Heart left ventricle (tissue), 16 donors: ENCODE results near the gene VAMP1. TPM values are rescaled to one million over a fixed set of nuclear protein-coding genes. Genes with fewer than 3 reads are reported as not detected.

Source experiments
- ATAC-seq, 4 donors: fragments of 200-7000 bp; cut with Tn5 transposase; one replicate each; pipeline ENCODE4 v1.9.1; 2020 to 2022; ENCODE audit warnings: moderate library complexity in 4 of 4, mild to moderate bottlenecking in 3 of 4, moderate number of reproducible peaks in 1 of 4
- DNase-seq, 5 donors: peaks; one replicate each; pipeline ENCODE4 v3.0.0-alpha.2; 2020
- H3K27ac ChIP-seq, 12 donors: fragments of 200-600 bp; sonication (generic) in 4 of 12; one replicate each; pipeline versions ENCODE4 v1.5.0 to v1.8.0; 2016 to 2022; ENCODE audit warnings: mild to moderate bottlenecking in 2 of 12
- H3K27me3 ChIP-seq, 9 donors: fragments of 200-600 bp; sonication (generic) in 2 of 9; one replicate each; pipeline versions ENCODE4 v1.5.1 to v1.8.0; 2016 to 2022; ENCODE audit warnings: mild to moderate bottlenecking in 3 of 9
- H3K36me3 ChIP-seq, 9 donors: fragments of 200-600 bp; sonication (generic) in 2 of 9; one replicate each; pipeline versions ENCODE4 v1.5.0 to v1.8.0; 2018 to 2022; ENCODE audit warnings: mild to moderate bottlenecking in 2 of 9
- H3K4me1 ChIP-seq, 12 donors: fragments of 200-600 bp; sonication (generic) in 4 of 12; one replicate each; pipeline versions ENCODE4 v1.5.0 to v1.8.0; 2016 to 2022; ENCODE audit warnings: mild to moderate bottlenecking in 3 of 12
- H3K4me3 ChIP-seq, 12 donors: fragments of 200-600 bp; sonication (generic) in 4 of 12; one replicate each; pipeline versions ENCODE4 v1.5.0 to v1.8.0; 2017 to 2022; ENCODE audit warnings: mild to moderate bottlenecking in 9 of 12, moderate library complexity in 4 of 12
- H3K9me3 ChIP-seq, 12 donors: fragments of 200-600 bp; sonication (generic) in 4 of 12; one replicate each; pipeline versions ENCODE4 v1.5.0 to v1.8.0; 2016 to 2022; ENCODE audit warnings: mild to moderate bottlenecking in 1 of 12
- POLR2A ChIP-seq, 2 donors: fragments of 450-650 bp; IDR thresholded peaks; one replicate each; pipeline ENCODE4 v1.6.1; 2017; ENCODE audit warnings: antibody characterized with exemption in 2 of 2, mild to moderate bottlenecking in 2 of 2, moderate library complexity in 2 of 2
- WGBS, 4 donors: extraction: QIAGEN DNeasy Blood & Tissue Kit in 2 of 4; methylation state at CpG; one replicate each; pipeline versions ENCODE4 v1.1.5 to v1.1.7; 2013 to 2018; 5-methylcytosine and 5-hydroxymethylcytosine counted together
- intact Hi-C, 10 donors: fragments of 100-400 bp; cut with DNase I; formaldehyde crosslinking; loops; one replicate each; pipeline versions ENCODE4 v1.11.1 to v1.14.2; 2022
- polyA plus RNA-seq, 2 donors: library from polyadenylated mRNA; stranded (reverse); fragments of 200-250 nt; gene quantifications; one replicate each; pipeline ENCODE4 v1.2.3, GENCODE V29; 2013
- total RNA-seq, 9 donors: library from RNA; depleted of rRNA in 2 of 9; stranded (reverse); fragments of >200 nt in 2 of 9; fragmentation: NEBNext Ultra II Directional in 3 of 9; extraction: Animal tissue kit (Norgen Biotek cat#: 25700) in 3 of 9; gene quantifications; one replicate each; pipeline versions ENCODE4 v1.1.0 to v1.2.4, GENCODE V29; 2016 to 2023
- TF ChIP-seq, protein P1 (sequence below), 12 donors: fragments of 200-600 bp; sonication (generic) in 4 of 12; IDR thresholded peaks; one replicate each; pipeline versions ENCODE4 v1.5.0 to v1.8.0; 2018 to 2022; ENCODE audit warnings: antibody characterized with exemption in 12 of 12, mild to moderate bottlenecking in 5 of 12
- donor health status: ischemic (EF 13 %, LVEDD 7.1; RV severe dilation, severe dysfunction).
- donor health status: healthy with polysubstance abuse.
- donor health status: DM: no; HTN: yes; CAD: no.
- donor health status: DM: no; HTN: no; CAD: no.
- donor health status: ischemic (EF 25% LVEDD 6.9; RV normal size, moderate dysfunction).
- donor health status: ischemic (EF 25% LVEDD 5.7; RV mildly dilated, moderate dysfunction).
- donor health status: healthy.
- donor health status: DM: yes; HTN: yes; CAD: no.
- donor health status: ischemic (EF 35%, LVEDD 5.7; RV mildly dilated, moderate dysfunction).
- donor health status: nonischemic (EF 11% LVEDD 7.7; RV severe dilation, severe dysfunction).
- donor health status: DM: yes; HTN: yes; CAD: no.
- donor health status: PGD.
- donor health status: ischemic (EF 29% LVEDD 5.4; RV normal size, mild dysfunction).
- donor health status: nonischemic (EF 23%, LVEDD 6.1; RV moderate dilation, normal function).

Gene VAMP1
- total and polyA plus RNA-seq, 11 donors = 2.1 to 8.3 (median 3.4) TPM

DNA sequence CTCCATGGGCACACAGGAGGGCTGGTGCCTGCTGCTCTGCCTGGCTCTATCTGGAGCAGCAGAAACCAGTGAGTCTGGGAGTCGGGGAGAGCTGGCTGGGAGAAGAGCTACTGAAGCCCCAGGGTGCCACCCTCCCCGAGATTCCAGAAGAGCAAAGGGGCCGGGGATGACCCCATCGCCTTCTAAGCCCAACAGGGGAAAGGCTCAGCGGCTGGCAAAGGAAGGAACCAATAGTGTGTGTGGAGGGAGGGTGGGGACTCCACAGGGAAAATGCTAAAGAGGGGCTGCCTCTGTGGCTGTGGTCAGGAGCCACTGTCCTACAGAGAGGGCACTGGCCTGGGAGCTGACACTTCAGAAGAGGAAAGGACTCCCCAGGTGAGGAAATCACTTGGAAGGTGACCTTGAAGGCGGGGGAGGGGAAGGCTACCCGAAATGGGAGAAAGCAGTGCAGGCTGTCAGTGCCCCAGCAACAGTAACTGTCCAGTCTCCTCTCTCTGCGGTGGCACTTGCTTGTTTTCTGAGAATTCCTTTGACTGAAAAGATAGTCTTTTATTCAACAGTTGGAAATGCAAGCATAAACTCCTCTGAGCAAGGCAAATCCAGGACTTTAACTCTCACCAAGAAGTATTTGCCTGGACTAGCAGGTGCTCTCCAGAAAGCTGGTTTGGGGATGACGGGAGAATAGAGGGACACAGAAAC is 18.1 kb downstream of the VAMP1 start:
- peak in 4 of 5 donors; percentile 44 to 59 (median 52) for DNase-seq
- Histone ChIP-seq H3K4me3 (peak overlapping the region; percentile 40 to 99 (median 68)), H3K4me1 (peaks cover 0 to 42% (median 25%) of the 10 kb centered on the region in 12 donors), H3K36me3 (peaks cover 0 to 48% (median 42%) of the 10 kb centered on the region in 9 donors), H3K27ac (peak overlapping the region; percentile 90 to 100 (median 97)), H3K9me3 (no peaks in the 10 kb centered on the region), H3K27me3 (no peaks in the 10 kb centered on the region)
- WGBS, 4 donors = 10 to 17% (median 12%) methylated on average over 8 to 9 of the region's 9 CpGs
- ATAC-seq = peak; percentile 12 to 40 (median 35)
- no peak for TF ChIP-seq POLR2A (IDR thresholded peaks at IDR 0.05)
- TF ChIP-seq, protein P1, sequence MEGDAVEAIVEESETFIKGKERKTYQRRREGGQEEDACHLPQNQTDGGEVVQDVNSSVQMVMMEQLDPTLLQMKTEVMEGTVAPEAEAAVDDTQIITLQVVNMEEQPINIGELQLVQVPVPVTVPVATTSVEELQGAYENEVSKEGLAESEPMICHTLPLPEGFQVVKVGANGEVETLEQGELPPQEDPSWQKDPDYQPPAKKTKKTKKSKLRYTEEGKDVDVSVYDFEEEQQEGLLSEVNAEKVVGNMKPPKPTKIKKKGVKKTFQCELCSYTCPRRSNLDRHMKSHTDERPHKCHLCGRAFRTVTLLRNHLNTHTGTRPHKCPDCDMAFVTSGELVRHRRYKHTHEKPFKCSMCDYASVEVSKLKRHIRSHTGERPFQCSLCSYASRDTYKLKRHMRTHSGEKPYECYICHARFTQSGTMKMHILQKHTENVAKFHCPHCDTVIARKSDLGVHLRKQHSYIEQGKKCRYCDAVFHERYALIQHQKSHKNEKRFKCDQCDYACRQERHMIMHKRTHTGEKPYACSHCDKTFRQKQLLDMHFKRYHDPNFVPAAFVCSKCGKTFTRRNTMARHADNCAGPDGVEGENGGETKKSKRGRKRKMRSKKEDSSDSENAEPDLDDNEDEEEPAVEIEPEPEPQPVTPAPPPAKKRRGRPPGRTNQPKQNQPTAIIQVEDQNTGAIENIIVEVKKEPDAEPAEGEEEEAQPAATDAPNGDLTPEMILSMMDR (IDR thresholded peaks at IDR 0.05) = no peak
- intact Hi-C loops = loop anchor here in 1 of 10 donors (1.0 kb wide), 1 partner anchor 18 kb away; the partner anchor contains the start of gene VAMP1

DNA sequence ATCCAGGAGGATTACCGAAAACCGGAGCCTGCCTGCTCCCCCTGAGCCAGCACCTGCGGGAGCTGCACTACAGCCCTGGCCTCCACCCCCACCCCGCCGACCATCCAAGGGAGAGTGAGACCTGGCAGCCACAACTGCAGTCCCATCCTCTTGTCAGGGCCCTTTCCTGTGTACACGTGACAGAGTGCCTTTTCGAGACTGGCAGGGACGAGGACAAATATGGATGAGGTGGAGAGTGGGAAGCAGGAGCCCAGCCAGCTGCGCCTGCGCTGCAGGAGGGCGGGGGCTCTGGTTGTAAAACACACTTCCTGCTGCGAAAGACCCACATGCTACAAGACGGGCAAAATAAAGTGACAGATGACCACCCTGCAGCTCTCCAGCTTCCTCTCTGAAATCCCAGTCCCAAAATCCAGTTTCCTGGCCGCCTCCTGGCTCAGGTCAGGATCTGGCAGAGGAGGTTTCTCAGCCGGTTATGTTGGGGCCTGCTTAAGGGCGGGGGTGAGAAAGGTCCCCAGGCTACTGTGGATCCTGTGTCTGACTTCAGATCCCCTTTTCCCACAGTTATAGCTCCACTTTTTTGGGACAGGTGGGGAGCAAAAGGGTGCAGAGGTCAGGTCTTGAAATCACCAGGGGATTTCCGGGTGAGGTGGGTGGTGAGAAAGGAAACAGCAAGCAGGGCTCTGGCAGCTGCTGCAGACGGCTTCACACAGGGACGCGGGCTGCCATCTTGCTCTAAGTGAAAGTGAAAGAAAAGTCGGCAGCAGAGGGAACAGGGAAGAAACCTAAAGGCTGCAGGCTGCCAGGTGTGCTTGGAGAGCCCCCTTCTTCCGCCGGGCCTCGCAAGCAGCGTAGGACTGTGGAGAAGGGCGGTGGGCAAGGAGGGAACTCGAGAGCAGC is 18.9 kb downstream of the VAMP1 start, which contains the start of gene TAPBPL:
TAPBPL (plus strand) TSS at position 695 of the 897 bp plus-strand sequence. CDS start 207 bp downstream, outside the sequence.
- Histone ChIP-seq H3K27ac (peak within 1 kb of the TSS; percentile 90 to 100 (median 97)), H3K9me3 (no peaks in the 10 kb centered on the region), H3K27me3 (no peaks in the 10 kb centered on the region), H3K4me1 (peaks cover 0 to 42% (median 25%) of the 10 kb centered on the region in 12 donors), H3K4me3 (peak within 1 kb of the TSS; percentile 40 to 99 (median 68)), H3K36me3 (peaks cover 0 to 46% (median 40%) of the 10 kb centered on the region in 9 donors)
- ATAC-seq (peak; percentile 91 to 96 (median 94)), DNase-seq (peak; percentile 88 to 93 (median 90))
- peak; percentile 19 to 64 for TF ChIP-seq POLR2A (IDR thresholded peaks at IDR 0.05)
- TF ChIP-seq, protein P1 (IDR thresholded peaks at IDR 0.05) = no peak
- WGBS, 4 donors = 2 to 7% (median 3%) methylated on average over 25 to 27 of the region's 27 CpGs
- intact Hi-C loops = loop anchor here in 1 of 10 donors (1.0 kb wide), 1 partner anchor 19 kb away; the partner anchor contains the start of gene VAMP1

DNA sequence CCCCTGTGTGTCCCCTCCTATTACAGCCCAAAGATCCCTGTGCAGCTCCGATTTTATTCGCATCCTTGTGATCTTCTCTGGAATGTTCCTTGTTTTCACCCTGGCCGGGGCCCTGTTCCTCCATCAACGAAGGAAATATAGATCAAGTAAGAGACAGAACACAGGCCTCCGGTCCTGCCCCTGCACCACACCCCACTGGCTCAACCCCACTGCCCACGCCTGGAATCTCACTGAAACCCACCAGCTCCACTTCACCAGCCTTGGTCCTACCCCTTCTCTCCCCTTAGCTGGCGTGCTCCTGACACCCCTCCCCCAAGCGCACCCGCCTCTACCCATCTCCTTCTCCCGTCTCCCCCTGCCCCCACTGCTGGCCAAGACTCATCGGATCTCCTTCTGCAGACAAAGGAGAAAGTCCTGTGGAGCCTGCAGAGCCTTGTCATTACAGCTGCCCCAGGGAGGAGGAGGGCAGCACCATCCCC is 19.6 kb downstream of the VAMP1 start:
- peaks cover 0 to 42% (median 25%) of the 10 kb centered on the region in 12 donors for H3K4me1 ChIP-seq
- intact Hi-C loops = no loop called here
- no peaks in the 10 kb centered on the region for H3K9me3 ChIP-seq
- no peaks in the 10 kb centered on the region for H3K27me3 ChIP-seq
- ATAC-seq (peak in 2 of 4 donors; percentile 2 to 4), DNase-seq (peak in 1 of 5 donors; percentile 38)
- TF ChIP-seq, protein P1 (IDR thresholded peaks at IDR 0.05) = no peak
- no peak for TF ChIP-seq POLR2A (IDR thresholded peaks at IDR 0.05)
- peak overlapping the region; percentile 90 to 100 (median 97) for H3K27ac ChIP-seq
- H3K36me3 ChIP-seq = peaks cover 0 to 47% (median 39%) of the 10 kb centered on the region in 9 donors
- 11 to 16% (median 14%) methylated on average over 11 of the region's 11 CpGs for WGBS, 4 donors
- H3K4me3 ChIP-seq = peak overlapping the region; percentile 40 to 99 (median 68)
